Measurements from ENCODE around the gene NPAT. TPM values are rescaled to one million over a fixed set of nuclear protein-coding genes. Genes with fewer than 3 reads are reported as not detected.

Gene NPAT
- total RNA-seq, 3 donors from 2014 or later = 23.2 to 24.7 (median 24.4) TPM

GRCh38 chr11:108224911-108225786 lies 2.7 kb upstream of the NPAT start:
- no peaks in the 10 kb centered on the region for H3K27me3 Mint-ChIP-seq (ENCODE audit: low read depth)
- peaks cover 12% of the 10 kb centered on the region for H3K36me3 Mint-ChIP-seq (ENCODE audit: insufficient read depth)
- peaks cover 55% of the 10 kb centered on the region for H3K4me1 Mint-ChIP-seq (ENCODE audit: low read depth)
- no peak for ATAC-seq
- H3K9me3 Mint-ChIP-seq = no peaks in the 10 kb centered on the region
- no peak for DNase-seq
- no peak overlapping the region for H3K4me3 Mint-ChIP-seq

- Mint-ChIP-seq H3K27me3 (ENCODE audit: low read depth) (no peaks in the 10 kb centered on the region), H3K9me3 (no peaks in the 10 kb centered on the region), H3K4me3 (no peak overlapping the region), H3K36me3 (ENCODE audit: insufficient read depth) (peaks cover 10% of the 10 kb centered on the region), H3K4me1 (ENCODE audit: low read depth) (peaks cover 55% of the 10 kb centered on the region)
- ATAC-seq (no peak), DNase-seq (no peak)
Measured at GRCh38 chr11:108224366-108224765, 1.9 kb upstream of the NPAT start.

- H3K27me3 Mint-ChIP-seq (ENCODE audit: low read depth) = no peaks in the 10 kb centered on the region
Measured at GRCh38 chr11:108223348-108224149, 1.1 kb upstream of the NPAT start.

DNA sequence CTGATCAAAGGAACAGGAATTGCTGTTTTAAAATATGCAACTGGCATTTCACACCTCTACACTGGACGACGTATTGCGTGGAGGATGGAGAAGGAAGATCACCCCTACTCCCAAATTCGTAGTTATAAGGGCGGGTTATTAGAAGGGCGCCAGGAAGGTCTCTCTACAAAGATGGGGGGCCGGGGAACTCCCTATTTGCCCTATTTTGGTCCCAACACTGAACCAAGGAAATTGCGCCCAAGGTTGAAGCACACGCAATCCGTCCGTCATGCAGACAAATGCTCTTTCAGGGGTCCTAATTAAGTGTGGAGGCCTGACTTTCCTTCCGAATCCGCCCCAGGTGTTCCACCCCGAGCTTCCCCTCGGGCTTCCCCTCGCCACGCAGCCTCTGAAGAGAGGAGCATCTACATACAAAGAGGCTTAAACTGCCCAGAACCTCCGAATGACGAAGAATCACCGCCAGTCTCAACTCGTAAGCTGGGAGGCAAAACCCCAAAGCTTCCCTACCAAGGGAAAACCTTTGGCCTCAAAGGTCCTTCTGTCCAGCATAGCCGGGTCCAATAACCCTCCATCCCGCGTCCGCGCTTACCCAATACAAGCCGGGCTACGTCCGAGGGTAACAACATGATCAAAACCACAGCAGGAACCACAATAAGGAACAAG lies 396 bp downstream of the NPAT start:
- peak in 1 of 2 donors; percentile 1 for ATAC-seq
- Mint-ChIP-seq H3K4me3 (no peak overlapping the region), H3K36me3 (ENCODE audit: insufficient read depth) (peaks cover 13% of the 10 kb centered on the region), H3K27me3 (ENCODE audit: low read depth) (no peaks in the 10 kb centered on the region), H3K4me1 (ENCODE audit: low read depth) (peaks cover 59% of the 10 kb centered on the region), H3K9me3 (no peaks in the 10 kb centered on the region)
- DNase-seq = no peak

More at GRCh38 chr11:108223348-108224149, 1.1 kb upstream of the NPAT start:
- DNase-seq (no peak), ATAC-seq (peak; percentile 39 to 43)
- no peaks in the 10 kb centered on the region for H3K9me3 Mint-ChIP-seq
- H3K4me1 Mint-ChIP-seq (ENCODE audit: low read depth) = peaks cover 56% of the 10 kb centered on the region
- no peak overlapping the region for H3K4me3 Mint-ChIP-seq
- peaks cover 10% of the 10 kb centered on the region for H3K36me3 Mint-ChIP-seq (ENCODE audit: insufficient read depth)

DNA sequence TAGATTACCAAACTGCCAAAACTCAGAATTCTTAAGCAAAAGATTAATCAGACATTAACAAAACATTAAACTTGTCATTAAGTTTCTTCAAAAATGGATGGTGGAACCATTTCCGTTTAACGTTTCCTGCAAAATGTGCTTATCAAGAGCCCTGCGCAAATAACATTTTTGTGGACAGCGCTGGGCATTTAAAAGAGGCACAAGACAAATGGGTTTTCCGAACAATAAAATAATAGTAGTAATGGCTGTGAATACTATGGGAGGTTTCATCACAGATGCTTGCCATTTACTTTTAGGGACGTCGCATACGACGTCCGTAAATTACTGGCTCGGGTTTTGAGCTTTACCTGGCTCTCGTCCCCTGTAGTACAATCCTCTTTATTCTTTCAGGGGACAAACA lies 1.1 kb downstream of the NPAT start:
- DNase-seq = no peak

GRCh38 chr11:108220721-108221336 lies 1.6 kb downstream of the NPAT start:
- H3K27me3 Mint-ChIP-seq (ENCODE audit: low read depth) = no peaks in the 10 kb centered on the region
- H3K4me3 Mint-ChIP-seq = no peak overlapping the region
- peaks cover 60% of the 10 kb centered on the region for H3K4me1 Mint-ChIP-seq (ENCODE audit: low read depth)
- ATAC-seq = no peak
- H3K9me3 Mint-ChIP-seq = no peaks in the 10 kb centered on the region
- peaks cover 15% of the 10 kb centered on the region for H3K36me3 Mint-ChIP-seq (ENCODE audit: insufficient read depth)
- no peak for DNase-seq

More for the DNA sequence above, 1.1 kb downstream of the NPAT start:
- no peak overlapping the region for H3K4me3 Mint-ChIP-seq
- no peak for ATAC-seq
- no peaks in the 10 kb centered on the region for H3K9me3 Mint-ChIP-seq
- no peaks in the 10 kb centered on the region for H3K27me3 Mint-ChIP-seq (ENCODE audit: low read depth)
- H3K36me3 Mint-ChIP-seq (ENCODE audit: insufficient read depth) = peaks cover 15% of the 10 kb centered on the region
- peaks cover 59% of the 10 kb centered on the region for H3K4me1 Mint-ChIP-seq (ENCODE audit: low read depth)

GRCh38 chr11:108218912-108219783 lies 3.3 kb downstream of the NPAT start:
- ATAC-seq = no peak
- Mint-ChIP-seq H3K27me3 (ENCODE audit: low read depth) (no peaks in the 10 kb centered on the region), H3K36me3 (ENCODE audit: insufficient read depth) (peaks cover 21% of the 10 kb centered on the region), H3K9me3 (no peaks in the 10 kb centered on the region), H3K4me3 (no peak overlapping the region), H3K4me1 (ENCODE audit: low read depth) (peaks cover 60% of the 10 kb centered on the region)
- no peak for DNase-seq

DNA sequence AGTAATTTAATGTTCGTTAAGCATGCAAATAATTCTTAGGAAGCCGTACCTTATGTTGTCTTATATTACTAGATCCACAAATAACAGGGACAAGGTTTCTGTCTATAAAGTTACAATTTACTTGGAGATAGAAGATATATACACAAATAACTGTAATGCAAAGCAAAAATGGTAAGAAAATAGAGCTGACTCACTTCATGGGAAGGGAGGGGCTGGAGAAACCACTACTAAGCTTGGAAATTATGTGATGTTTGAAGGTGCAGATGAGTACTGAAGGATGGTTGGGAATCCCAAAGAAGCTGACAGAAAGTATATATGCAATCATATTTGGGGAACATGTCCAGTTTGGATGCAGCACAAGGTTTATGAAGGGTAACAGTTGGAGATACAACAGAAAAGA lies 4.0 kb downstream of the NPAT start:
- peak overlapping the region; percentile 61 for H3K4me3 Mint-ChIP-seq
- H3K9me3 Mint-ChIP-seq = no peaks in the 10 kb centered on the region

DNA sequence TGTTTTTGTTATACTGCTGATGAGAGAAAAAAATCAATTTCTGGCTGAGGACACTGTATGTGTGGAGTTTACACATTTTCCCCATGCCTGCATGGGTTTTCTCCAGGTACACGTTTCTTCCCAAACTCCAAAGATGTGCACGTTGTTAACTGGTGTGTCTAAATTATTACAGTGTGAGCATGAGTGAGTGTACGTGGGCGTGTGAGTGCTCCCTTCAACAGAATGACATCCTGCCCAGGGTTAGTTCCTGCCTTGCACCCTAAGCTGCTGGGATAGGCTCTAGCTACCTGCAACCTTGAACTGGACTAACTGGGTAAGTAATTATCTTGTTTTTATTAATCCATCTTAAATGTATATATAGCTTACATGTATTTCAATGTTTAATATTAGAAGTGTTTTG lies 5.5 kb downstream of the NPAT start:
- H3K4me1 Mint-ChIP-seq (ENCODE audit: low read depth) = peaks cover 76% of the 10 kb centered on the region
- H3K36me3 Mint-ChIP-seq (ENCODE audit: insufficient read depth) = peaks cover 25% of the 10 kb centered on the region
- no peaks in the 10 kb centered on the region for H3K27me3 Mint-ChIP-seq (ENCODE audit: low read depth)
- ATAC-seq = peak in 1 of 2 donors; percentile 41
- H3K4me3 Mint-ChIP-seq = peak overlapping the region; percentile 43
- no peak for DNase-seq
- no peaks in the 10 kb centered on the region for H3K9me3 Mint-ChIP-seq

More for the DNA sequence above, 4.0 kb downstream of the NPAT start:
- H3K27me3 Mint-ChIP-seq (ENCODE audit: low read depth) = no peaks in the 10 kb centered on the region
- peaks cover 21% of the 10 kb centered on the region for H3K36me3 Mint-ChIP-seq (ENCODE audit: insufficient read depth)
- peaks cover 67% of the 10 kb centered on the region for H3K4me1 Mint-ChIP-seq (ENCODE audit: low read depth)
- no peak for ATAC-seq
- DNase-seq = no peak

DNA sequence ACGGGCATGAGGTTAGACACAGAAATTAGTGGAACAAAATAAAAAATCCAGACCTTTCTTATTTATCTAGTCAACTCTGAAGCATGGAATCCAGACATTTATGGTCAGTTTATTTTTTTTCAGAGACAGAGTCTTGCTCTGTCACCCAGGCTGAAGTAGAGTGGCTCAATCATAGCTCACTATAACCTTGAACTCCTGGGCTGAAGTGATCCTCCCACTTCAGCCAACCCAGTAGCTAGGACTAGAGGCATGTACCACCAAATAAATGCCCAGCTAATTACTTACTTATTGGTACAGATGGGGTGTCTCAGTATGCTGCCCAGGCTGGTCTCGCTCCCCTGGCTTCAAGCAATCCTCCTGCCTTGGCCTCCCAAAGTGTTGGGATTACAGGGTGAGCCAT lies 8.7 kb downstream of the NPAT start:
- Mint-ChIP-seq H3K36me3 (ENCODE audit: insufficient read depth) (peaks cover 32% of the 10 kb centered on the region), H3K4me3 (no peak overlapping the region), H3K9me3 (peaks cover 3% of the 10 kb centered on the region), H3K4me1 (ENCODE audit: low read depth) (peaks cover 76% of the 10 kb centered on the region), H3K27me3 (ENCODE audit: low read depth) (no peaks in the 10 kb centered on the region)
- no peak for ATAC-seq
- no peak for DNase-seq

DNA sequence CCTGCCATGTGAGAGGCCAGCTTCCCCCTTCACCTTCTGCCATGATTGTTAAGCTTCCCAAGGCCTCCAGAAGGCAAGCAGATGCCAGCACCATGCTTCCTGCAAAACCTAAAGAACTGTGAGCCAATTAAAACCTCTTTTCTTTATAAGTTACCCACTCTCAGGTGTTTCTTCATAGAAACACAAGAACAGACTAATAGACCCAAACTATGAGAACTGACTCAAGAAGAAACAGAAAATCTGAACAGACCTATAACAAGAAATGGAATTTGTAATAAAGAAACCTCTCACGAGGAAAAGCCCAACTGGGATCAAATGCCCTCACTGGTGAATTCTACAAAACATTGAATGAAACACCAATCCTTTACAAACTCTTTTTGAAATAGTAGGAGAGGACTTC lies 12.0 kb downstream of the NPAT start:
- H3K9me3 Mint-ChIP-seq = peaks cover 6% of the 10 kb centered on the region
- peaks cover 57% of the 10 kb centered on the region for H3K4me1 Mint-ChIP-seq (ENCODE audit: low read depth)
- ATAC-seq = no peak
- peaks cover 48% of the 10 kb centered on the region for H3K36me3 Mint-ChIP-seq (ENCODE audit: insufficient read depth)
- no peak overlapping the region for H3K4me3 Mint-ChIP-seq
- H3K27me3 Mint-ChIP-seq (ENCODE audit: low read depth) = no peaks in the 10 kb centered on the region
- DNase-seq = no peak

GRCh38 chr11:108207683-108208060 lies 14.8 kb downstream of the NPAT start:
- Mint-ChIP-seq H3K9me3 (peaks cover 10% of the 10 kb centered on the region), H3K4me1 (ENCODE audit: low read depth) (peaks cover 60% of the 10 kb centered on the region), H3K36me3 (ENCODE audit: insufficient read depth) (peaks cover 65% of the 10 kb centered on the region), H3K4me3 (no peak overlapping the region), H3K27me3 (ENCODE audit: low read depth) (no peaks in the 10 kb centered on the region)
- ATAC-seq = no peak
- DNase-seq = no peak

GRCh38 chr11:108206969-108207682 lies 15.3 kb downstream of the NPAT start:
- ATAC-seq (no peak), DNase-seq (no peak)
- peaks cover 10% of the 10 kb centered on the region for H3K9me3 Mint-ChIP-seq
- H3K4me1 Mint-ChIP-seq (ENCODE audit: low read depth) = peaks cover 61% of the 10 kb centered on the region
- H3K4me3 Mint-ChIP-seq = no peak overlapping the region
- H3K27me3 Mint-ChIP-seq (ENCODE audit: low read depth) = no peaks in the 10 kb centered on the region
- H3K36me3 Mint-ChIP-seq (ENCODE audit: insufficient read depth) = peaks cover 63% of the 10 kb centered on the region

All from activated T-cell treated with anti-CD3 and anti-CD28 coated beads, Interleukin-2, amount 50 U/mL, for 4 hours (primary cell).